Mesodermal cell (in vitro differentiated cells): Measurements from ENCODE around the gene DNM3.

Experiments
- H3K27ac ChIP-seq: 2 replicates; pipeline ENCODE4 v1.7.0; 2013; ENCODE audit warnings: mild to moderate bottlenecking, low read depth, low read length, moderate library complexity; ENCODE audit not compliant: severe bottlenecking
- H3K36me3 ChIP-seq: 2 replicates; pipeline ENCODE4 v1.7.1; 2013; ENCODE audit warnings: mild to moderate bottlenecking, low read length, moderate library complexity; ENCODE audit not compliant: control insufficient read depth, insufficient read depth
- H3K4me1 ChIP-seq: one replicate; pipeline ENCODE4 v1.7.1; 2013; ENCODE audit warnings: mild to moderate bottlenecking, low read length; ENCODE audit not compliant: insufficient read depth, control insufficient read depth, poor library complexity, severe bottlenecking
- H3K4me3 ChIP-seq: 2 replicates; pipeline ENCODE4 v1.7.0; 2013; ENCODE audit warnings: low read length, control low read depth, mild to moderate bottlenecking; ENCODE audit not compliant: insufficient read depth, poor library complexity, severe bottlenecking; ENCODE audit errors: extremely low read depth
- H3K9me3 ChIP-seq: 2 replicates; pipeline ENCODE4 v1.7.1; 2013; ENCODE audit warnings: mild to moderate bottlenecking, low read length, moderate library complexity; ENCODE audit not compliant: control insufficient read depth
- WGBS, 2 experiments: methylation state at CpG; one replicate each; pipeline ENCODE4 v1.1.5; 2013; ENCODE audit warnings: missing lambda C conversion rate in 2 of 2; ENCODE audit not compliant: insufficient coverage in 2 of 2; 5-methylcytosine and 5-hydroxymethylcytosine counted together

Gene DNM3

DNA sequence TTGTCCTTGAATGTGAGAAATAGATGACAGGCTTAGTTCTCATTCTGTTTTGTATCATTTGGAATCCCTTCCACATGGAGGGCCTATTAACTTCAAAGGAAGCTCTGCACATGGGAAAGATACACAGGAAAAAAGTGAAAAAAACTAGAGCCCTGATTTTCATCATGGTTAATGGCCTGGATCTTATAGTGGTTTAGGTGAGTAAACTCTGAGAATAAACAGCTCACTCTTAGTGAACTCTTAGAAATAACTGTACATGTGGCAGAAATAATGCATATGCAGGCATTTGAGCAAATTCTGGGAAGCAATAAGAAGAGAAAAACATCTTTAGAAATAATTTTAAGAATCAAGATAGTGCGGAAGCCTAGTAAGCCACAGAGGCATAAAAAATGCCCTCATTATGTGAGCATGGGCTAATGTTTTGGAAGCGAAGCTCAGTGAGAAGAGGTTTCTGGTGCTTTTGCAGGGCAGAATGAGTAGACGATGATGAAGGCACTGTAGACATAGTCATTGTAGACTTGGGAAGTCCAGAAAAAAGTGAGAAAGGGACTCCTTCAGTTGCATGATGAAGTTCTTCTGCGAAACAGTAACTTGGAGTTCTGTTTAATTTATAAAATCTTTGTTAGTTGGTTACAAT is 279.9 kb downstream of the DNM3 start:
- Histone ChIP-seq H3K27ac (no peak overlapping the region), H3K9me3 (no peaks in the 10 kb centered on the region), H3K4me1 (no peaks in the 10 kb centered on the region), H3K36me3 (no peaks in the 10 kb centered on the region), H3K4me3 (no peak overlapping the region)
- WGBS, 2 experiments: 86 to 92% methylated on average over 4 of the region's 4 CpGs

DNA sequence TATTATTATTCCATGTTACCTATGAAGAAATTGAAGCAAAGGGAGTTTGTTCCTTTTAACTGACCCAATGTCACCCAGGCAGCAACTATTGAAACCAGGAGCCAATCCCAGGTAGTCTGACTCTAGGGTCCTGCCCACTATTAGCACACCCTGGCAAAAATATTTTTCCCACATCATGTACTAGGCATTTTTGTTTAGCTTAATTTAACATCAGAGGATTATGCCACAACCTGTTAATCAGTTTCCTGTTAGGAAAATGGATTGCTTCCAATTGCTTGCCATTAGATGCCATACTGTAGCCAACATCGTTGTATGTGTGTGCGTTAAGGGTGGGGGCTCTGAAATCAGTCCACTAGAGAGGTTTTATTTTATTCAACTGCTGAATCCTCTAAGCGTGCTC is 281.1 kb downstream of the DNM3 start:
- no peaks in the 10 kb centered on the region for H3K4me1 ChIP-seq
- no peaks in the 10 kb centered on the region for H3K36me3 ChIP-seq
- 100% methylated on average over 1 of the region's 3 CpGs; no CpG with 5 or more reads in 1 of the 2 experiments for WGBS, 2 experiments
- no peaks in the 10 kb centered on the region for H3K9me3 ChIP-seq
- H3K4me3 ChIP-seq: no peak overlapping the region
- H3K27ac ChIP-seq: no peak overlapping the region

DNA sequence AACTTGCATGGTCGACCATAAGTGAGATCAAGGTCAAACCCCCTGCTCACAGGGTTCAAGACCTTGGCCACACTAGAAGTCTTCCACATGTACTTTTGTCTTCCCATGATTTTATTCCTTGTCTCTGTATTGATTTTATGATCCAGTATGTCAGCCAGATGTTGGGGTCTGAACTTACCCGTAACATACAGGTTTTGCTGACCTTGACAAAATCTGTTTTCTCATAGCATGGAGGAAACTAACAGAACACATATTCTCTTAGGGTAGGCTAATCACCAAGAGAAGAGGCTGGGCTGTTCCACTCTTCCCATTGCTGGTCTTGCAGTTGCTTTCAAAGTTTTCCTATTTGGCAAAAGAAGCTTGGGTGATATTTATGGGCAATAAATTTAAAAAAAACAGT is 284.0 kb downstream of the DNM3 start:
- H3K36me3 ChIP-seq: no peaks in the 10 kb centered on the region
- WGBS, 2 experiments: 75 to 100% methylated on average over 1 of the region's 2 CpGs
- H3K27ac ChIP-seq: no peak overlapping the region
- H3K4me3 ChIP-seq: no peak overlapping the region
- no peaks in the 10 kb centered on the region for H3K4me1 ChIP-seq
- no peaks in the 10 kb centered on the region for H3K9me3 ChIP-seq

DNA sequence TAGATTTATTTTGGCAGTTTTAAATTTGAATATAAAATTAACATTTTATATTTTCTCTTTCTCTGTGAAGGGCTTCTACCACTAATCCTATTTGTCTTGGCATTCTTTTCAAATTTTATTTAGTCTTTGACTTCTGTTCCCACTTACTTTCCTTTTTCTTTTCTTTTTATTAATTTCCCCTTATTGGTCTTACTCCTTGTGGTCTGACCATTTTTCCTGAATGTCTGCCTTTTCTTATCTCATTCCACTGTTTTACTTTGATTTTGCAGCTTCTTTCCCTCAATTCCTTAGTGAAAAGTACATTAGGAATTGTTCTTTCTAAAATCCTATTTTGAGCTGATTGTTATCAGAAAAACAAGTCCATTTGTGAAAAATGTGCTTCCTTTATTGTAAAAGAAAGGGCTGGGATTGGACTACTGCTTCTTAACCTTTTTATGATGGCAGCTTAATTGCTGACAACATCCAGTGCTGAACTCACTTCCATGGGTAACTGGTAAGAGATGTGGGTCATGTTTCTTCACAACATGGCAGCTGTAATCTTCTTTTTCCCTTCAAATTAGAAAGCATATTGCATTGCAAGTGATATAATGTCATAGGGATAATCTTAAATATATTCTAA is 284.6 kb downstream of the DNM3 start:
- Histone ChIP-seq H3K36me3 (no peaks in the 10 kb centered on the region), H3K4me1 (no peaks in the 10 kb centered on the region)

GRCh38 chr1:172132836-172133235 is 291.5 kb downstream of the DNM3 start:
- Histone ChIP-seq H3K9me3 (no peaks in the 10 kb centered on the region), H3K36me3 (no peaks in the 10 kb centered on the region), H3K27ac (no peak overlapping the region), H3K4me1 (no peaks in the 10 kb centered on the region), H3K4me3 (no peak overlapping the region)
- 87 to 88% methylated on average over 1 of the region's 1 CpG for WGBS, 2 experiments

More for the DNA sequence above, 284.6 kb downstream of the DNM3 start:
- H3K27ac ChIP-seq: no peak overlapping the region
- H3K4me3 ChIP-seq: no peak overlapping the region
- H3K9me3 ChIP-seq: no peaks in the 10 kb centered on the region

DNA sequence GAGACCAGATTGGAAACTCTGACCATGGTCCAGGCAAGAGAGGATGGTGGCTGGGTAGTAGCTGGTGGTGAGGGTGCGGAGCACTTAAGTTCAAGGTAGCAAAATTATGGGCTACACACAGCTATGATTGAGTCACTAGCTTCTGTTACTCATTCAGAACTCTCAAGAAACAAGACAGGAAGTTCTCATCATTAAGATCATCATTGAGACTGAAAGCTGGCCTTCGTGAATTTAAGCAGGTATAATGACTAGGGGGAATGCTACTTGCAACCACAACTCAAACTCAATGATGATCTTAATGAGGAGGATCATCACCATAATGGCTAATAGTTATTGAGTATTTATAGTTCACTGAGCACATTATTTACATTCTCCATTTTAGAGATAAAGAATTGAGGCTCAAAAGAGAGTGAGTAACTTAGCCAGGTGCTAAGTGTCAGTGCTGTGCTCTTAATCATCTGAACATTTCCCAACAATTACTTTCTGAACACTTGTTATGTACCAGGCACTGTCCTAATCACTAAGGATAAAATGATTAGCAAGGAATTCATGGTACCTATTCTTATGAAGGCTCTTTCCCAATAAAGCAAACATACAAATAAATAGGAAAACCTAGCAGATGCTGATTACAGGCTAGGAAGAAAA is 292.9 kb downstream of the DNM3 start:
- Histone ChIP-seq H3K27ac (no peak overlapping the region), H3K4me1 (no peaks in the 10 kb centered on the region), H3K4me3 (no peak overlapping the region), H3K9me3 (no peaks in the 10 kb centered on the region), H3K36me3 (no peaks in the 10 kb centered on the region)
- 100% methylated on average over 1 of the region's 2 CpGs; no CpG with 5 or more reads in 1 of the 2 experiments for WGBS, 2 experiments

- H3K4me1 ChIP-seq: no peaks in the 10 kb centered on the region
- H3K4me3 ChIP-seq: no peak overlapping the region
- WGBS, 2 experiments: no CpG with 5 or more reads among the region's 2 CpGs
- no peaks in the 10 kb centered on the region for H3K36me3 ChIP-seq
- no peak overlapping the region for H3K27ac ChIP-seq
- no peaks in the 10 kb centered on the region for H3K9me3 ChIP-seq
Observed at GRCh38 chr1:172135076-172135672, 293.9 kb downstream of the DNM3 start.

DNA sequence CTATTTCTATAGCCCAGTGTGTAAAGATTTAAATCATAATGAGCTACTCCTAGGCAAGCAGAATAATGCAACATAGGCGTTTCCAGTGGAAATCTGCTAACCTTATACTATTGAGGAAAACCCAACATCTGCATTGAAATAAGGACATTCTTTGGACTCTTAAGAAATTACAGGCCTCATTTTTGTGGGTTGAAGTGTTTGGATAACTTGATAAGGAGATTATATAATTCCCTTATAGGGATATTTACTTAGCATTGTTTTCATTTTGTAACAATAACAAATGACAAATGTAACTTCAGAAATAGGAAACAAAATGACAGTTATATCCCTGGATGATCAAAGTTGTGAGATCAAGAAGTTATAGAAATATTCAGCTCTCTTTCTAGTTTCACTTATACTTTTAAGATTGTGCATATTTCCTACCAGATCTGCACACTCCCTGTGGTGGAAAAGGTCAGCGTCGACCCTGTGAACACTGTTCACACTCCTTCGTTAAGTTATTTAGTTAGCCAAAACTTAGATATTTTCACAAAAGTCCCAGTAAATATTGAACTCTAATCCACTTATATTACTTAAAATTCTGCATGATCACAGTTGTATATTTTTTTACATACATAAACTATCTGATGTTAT is 294.8 kb downstream of the DNM3 start:
- WGBS, 2 experiments: 100% methylated on average over 1 of the region's 4 CpGs; no CpG with 5 or more reads in 1 of the 2 experiments
- H3K27ac ChIP-seq: no peak overlapping the region
- no peak overlapping the region for H3K4me3 ChIP-seq

DNA sequence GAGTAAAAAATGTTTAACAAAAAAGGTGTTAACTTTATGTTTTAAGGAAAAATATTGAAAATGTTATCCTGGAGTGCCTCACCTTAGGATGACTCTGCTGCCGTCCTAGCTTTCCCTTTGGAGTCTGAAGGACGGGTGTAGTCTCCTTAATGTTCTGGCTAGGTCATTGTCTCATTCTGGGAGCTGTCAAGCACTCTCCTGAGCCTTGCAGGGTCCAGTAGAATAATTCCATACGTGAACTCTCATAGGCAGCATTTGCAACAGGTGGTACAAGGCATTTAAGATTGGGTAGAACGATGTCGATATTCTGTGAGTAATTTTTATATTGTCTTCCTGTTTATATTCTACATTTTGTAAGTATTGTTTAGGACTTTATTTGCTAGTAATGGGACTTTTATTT is 295.6 kb downstream of the DNM3 start:
- 72 to 77% methylated on average over 2 to 3 of the region's 5 CpGs for WGBS, 2 experiments
- no peak overlapping the region for H3K4me3 ChIP-seq
- H3K36me3 ChIP-seq: no peaks in the 10 kb centered on the region
- H3K9me3 ChIP-seq: no peaks in the 10 kb centered on the region
- no peak overlapping the region for H3K27ac ChIP-seq
- peaks cover 3% of the 10 kb centered on the region for H3K4me1 ChIP-seq

More for the DNA sequence above, 294.8 kb downstream of the DNM3 start:
- H3K9me3 ChIP-seq: no peaks in the 10 kb centered on the region
- no peaks in the 10 kb centered on the region for H3K36me3 ChIP-seq
- no peaks in the 10 kb centered on the region for H3K4me1 ChIP-seq

GRCh38 chr1:172137703-172138454 is 296.6 kb downstream of the DNM3 start:
- no CpG with 5 or more reads among the region's 3 CpGs for WGBS, 2 experiments
- H3K27ac ChIP-seq: no peak overlapping the region

More at GRCh38 chr1:172137703-172138454, 296.6 kb downstream of the DNM3 start:
- Histone ChIP-seq H3K4me3 (no peak overlapping the region), H3K9me3 (no peaks in the 10 kb centered on the region), H3K4me1 (peaks cover 7% of the 10 kb centered on the region), H3K36me3 (no peaks in the 10 kb centered on the region)
